Breast epithelium (tissue), 3 donors: ENCODE measurements around the gene IL1F10.

Experiments used
- CTCF ChIP-seq, 3 donors: fragments of 450-650 bp; IDR thresholded peaks; one replicate each; pipeline ENCODE4 v1.5.1; 2016 to 2017; ENCODE audit warnings: antibody characterized with exemption in 3 of 3, mild to moderate bottlenecking in 3 of 3, moderate library complexity in 3 of 3
- POLR2A ChIP-seq: fragments of 450-650 bp; IDR thresholded peaks from one replicate; pipeline ENCODE4 v1.6.1; 2016; ENCODE audit warnings: antibody characterized with exemption, mild to moderate bottlenecking, moderate library complexity

GRCh38 chr2:113039158-113039557 is 28.6 kb upstream of the IL1F10 start:
- TF ChIP-seq CTCF (IDR thresholded peaks at IDR 0.05): no peak
- no peak for TF ChIP-seq POLR2A
